GM12875 (cell line): ENCODE measurements around the gene FAM110A.
"Not testable (repeated sequence)": the region's sequence is repeated elsewhere in the genome, so short reads cannot be mapped to it uniquely, and the experiment has no call there.

Source experiments
- H3K4me3 ChIP-seq: one replicate; pipeline ENCODE4 v1.5.1; 2011; ENCODE audit warnings: low read depth, low read length, control low read depth
- TF ChIP-seq, protein P1 (sequence below): IDR thresholded peaks from 2 replicates; pipeline ENCODE4 v1.5.1; 2011; ENCODE audit warnings: low read depth, mild to moderate bottlenecking, control low read depth, inconsistent platforms, low read length, moderate library complexity, borderline replicate concordance; ENCODE audit not compliant: insufficient read depth

Gene FAM110A

DNA sequence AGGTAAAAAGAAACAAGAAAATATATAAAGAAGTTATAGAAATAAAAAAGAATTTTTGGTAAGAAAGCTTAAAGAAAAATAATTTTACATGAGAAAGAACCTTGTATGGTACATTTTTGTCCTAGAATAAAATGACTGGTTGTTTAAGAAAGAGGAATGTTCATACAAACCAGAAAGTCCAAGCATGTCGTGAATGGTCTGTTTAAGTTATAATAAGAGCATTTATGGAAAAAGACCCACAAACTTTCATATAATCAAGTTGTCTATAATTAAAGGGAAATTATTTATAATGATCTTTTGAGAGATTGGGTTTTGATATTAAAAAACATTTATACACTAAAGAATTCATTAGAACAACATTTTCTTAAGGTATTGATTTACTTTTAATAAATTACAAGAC is 27.8 kb upstream of the FAM110A start:
- H3K4me3 ChIP-seq = no peak overlapping the region
- TF ChIP-seq, protein P1, sequence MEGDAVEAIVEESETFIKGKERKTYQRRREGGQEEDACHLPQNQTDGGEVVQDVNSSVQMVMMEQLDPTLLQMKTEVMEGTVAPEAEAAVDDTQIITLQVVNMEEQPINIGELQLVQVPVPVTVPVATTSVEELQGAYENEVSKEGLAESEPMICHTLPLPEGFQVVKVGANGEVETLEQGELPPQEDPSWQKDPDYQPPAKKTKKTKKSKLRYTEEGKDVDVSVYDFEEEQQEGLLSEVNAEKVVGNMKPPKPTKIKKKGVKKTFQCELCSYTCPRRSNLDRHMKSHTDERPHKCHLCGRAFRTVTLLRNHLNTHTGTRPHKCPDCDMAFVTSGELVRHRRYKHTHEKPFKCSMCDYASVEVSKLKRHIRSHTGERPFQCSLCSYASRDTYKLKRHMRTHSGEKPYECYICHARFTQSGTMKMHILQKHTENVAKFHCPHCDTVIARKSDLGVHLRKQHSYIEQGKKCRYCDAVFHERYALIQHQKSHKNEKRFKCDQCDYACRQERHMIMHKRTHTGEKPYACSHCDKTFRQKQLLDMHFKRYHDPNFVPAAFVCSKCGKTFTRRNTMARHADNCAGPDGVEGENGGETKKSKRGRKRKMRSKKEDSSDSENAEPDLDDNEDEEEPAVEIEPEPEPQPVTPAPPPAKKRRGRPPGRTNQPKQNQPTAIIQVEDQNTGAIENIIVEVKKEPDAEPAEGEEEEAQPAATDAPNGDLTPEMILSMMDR = no peak

DNA sequence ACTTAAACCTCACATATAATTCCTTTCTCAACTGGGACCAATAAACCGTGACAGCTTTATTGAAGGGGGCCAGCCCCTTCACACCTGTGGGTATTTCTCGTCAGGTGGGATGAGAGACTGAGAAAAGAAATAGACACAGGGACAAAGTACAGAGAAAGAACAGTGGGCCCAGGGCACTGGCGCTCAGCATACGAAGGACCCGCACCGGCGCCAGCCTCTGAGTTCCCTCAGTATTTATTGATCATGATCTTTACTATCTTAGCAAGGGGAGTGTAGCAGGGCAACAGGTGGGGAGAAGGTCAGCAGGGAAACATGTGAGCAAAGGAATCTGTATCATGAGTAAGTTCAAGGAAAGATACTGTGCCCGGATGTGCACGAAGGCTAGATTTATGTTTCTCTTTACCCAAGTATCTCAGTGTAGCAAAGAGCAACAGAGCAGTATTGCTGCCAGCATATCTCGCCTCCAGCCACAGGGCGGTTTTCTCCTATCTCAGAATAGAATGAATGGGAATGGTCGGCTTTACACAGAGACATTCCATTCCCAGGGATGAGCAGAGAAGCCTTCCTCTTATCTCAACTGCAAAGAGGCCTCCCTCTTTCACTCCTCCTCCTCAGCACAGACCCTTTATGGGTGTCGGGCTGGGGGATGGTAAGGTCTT is 21.6 kb upstream of the FAM110A start:
- H3K4me3 ChIP-seq = not testable (repeated sequence)

DNA sequence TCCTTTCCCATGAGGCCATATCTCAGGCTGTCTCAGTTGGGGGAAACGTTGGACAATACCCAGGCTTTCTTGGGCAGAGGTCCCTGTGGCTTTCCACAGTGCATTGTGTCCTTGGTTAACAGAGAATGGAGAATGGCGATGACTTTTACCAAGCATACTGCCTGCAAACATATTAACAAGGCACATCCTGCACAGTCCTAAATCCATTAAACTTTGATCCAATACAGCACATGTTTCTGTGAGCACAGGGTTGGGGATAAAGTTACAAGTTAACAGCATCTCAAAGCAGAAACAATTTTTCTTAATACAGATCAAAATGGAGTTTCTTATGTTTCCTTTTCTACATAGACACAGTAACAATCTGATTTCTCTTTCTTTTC is 21.1 kb upstream of the FAM110A start:
- not testable (repeated sequence) for H3K4me3 ChIP-seq

DNA sequence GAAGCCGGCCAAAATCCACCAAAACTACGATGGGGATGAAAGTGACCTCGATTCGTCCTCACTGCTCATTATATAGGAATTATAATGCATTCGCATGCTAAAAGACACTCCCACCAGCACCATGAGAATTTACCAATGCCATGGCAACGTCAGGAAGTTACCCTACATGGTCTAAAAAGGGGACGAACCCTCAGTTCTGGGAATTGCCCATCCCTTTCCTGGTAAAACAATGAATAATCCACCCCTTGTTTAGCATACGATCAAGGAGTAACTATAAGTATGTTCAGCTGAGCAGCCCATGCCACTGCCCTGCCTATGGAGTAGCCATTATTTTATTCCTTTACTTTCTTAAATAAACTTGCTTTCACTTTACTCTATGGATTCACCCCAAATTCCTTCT is 20.1 kb upstream of the FAM110A start:
- H3K4me3 ChIP-seq = no peak overlapping the region
- TF ChIP-seq, protein P1 = no peak

DNA sequence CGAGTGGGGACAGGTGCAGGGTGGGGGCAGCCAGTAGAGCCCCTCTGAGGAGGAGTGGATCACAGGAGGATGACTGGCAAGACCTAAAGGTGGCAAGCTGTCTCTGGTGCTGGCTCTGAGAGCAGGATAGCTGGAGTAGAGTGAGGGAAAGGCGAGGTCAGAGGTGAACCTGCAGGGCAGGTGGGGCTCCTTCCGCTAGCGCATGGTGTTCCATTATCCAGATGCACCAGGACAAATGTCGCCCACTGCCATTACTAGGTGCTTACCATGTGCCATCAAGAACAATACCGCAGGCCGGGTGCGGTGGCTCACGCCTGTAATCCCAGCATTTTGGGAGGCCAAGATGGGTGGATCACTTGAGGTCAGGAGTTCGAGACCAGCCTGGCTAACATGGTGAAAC is 18.3 kb upstream of the FAM110A start:
- TF ChIP-seq, protein P1 = no peak
- H3K4me3 ChIP-seq = no peak overlapping the region

DNA sequence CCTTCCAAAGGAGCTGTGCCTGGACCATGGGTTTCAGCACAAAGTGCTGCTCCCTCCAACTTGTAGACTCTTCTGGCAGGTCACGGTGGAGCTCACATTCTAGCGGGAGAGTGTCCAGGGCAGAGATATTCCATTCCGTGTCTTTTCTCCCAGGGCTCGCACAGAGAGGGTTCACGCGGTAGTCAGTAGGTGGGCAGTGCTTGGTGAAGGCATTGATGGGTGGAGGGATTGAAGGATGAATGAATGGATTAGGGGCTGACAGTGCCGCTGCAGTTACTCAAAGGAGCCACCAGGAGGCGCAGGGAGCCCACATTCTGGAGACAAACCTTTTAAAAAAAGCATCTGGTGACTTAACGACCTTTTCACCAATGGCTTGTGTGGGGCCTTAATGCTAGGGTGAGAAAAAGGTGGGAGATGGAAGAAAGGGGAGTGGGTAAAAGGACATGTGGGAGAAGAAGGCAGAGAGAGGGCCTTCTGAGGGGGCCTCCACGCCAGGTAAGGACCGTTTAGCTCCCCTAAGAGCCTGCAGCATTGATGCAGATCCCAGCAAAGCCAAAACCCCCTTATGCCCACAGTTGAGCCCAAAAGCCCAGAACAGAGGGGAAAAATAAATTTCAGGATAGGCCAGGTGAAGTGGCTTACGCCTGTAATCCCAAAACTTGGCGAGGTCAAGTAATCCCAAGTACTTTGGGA is 17.5 kb upstream of the FAM110A start:
- no peak overlapping the region for H3K4me3 ChIP-seq
- TF ChIP-seq, protein P1 = peak; percentile 93

DNA sequence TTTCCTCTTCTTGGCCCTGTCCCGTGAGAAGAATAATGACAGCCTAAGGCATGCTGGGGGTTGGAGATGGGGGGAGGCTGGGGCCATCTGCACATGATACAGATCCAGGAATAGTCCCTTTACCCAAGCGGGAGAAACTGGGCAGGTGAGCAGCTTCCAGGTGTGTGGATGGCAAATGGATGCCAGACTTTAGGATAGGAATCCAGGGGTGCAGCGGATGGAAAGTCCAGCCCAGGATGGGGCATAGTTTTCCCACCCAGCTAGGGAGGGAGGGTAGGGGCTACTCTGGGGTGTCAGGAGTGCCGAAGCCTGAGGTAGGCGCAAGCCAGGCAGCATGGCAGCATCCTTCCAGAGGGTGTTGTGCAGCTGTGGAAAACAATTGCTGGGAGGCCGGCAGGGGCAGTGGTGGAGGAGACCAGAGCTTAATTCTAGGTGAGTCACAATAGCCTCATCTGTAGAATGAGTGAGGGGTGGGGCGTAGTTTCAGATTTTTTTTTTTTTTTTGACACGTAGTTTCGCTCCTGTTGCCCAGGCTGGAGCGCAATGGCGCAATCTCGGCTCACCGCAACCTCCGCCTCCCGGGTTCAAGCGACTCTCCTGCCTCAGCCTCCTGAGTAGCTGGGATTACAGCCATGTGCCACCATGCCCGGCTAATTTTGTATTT is 15.4 kb upstream of the FAM110A start:
- TF ChIP-seq, protein P1 = no peak
- no peak overlapping the region for H3K4me3 ChIP-seq

DNA sequence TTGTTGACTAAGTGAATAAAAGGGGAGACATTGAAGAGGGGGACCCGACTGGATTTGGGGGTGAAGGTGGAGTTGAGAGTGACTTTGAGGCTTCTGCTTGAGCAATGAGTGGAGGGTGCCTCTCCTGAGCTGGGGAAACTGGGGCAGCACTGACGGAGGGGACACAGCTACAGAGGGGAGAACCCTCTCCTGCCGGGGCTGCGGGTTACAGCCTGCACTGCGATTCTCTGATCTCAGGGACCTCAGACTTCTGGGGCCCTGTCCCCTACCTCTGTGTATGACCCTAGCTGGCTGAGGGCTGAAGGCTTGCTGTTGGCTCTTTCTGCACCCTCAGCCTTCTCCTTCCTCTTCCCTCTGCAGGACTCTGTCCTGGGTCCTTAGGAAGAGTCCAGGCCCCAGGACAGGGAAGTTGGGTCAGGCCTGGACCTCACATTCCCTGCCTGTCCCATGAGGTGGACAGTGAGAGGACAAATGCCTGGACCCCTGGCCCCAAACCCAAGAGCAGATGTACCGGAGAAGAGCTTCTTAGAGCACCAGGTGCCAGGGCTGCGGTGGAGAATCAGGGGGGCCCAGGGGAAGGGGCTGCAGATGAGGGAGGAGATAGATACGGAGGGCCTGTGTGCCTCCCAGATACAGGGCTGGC is 13.7 kb upstream of the FAM110A start:
- TF ChIP-seq, protein P1 = no peak

More for the DNA sequence above, 13.7 kb upstream of the FAM110A start:
- H3K4me3 ChIP-seq = no peak overlapping the region
